GM23338 (cell line): ENCODE results near the gene HELZ.

Source experiments
- CREB1 ChIP-seq: fragments of 250-450 bp; sonication (Bioruptor Pico); IDR thresholded peaks from 2 replicates; pipeline ENCODE4 v1.5.0; 2020; ENCODE audit warnings: low read depth, mild to moderate bottlenecking, moderate library complexity
- EZH2 ChIP-seq: fragments of 200-600 bp; sonication (generic); IDR thresholded peaks from one replicate; pipeline ENCODE4 v1.8.0; 2017; ENCODE audit warnings: antibody characterized with exemption, mild to moderate bottlenecking, low read depth; ENCODE audit not compliant: unreplicated experiment
- EZH2phosphoT487 ChIP-seq: fragments of 200-600 bp; sonication (generic); IDR thresholded peaks from one replicate; pipeline ENCODE4 v1.8.1; 2018; ENCODE audit warnings: antibody characterized with exemption; ENCODE audit not compliant: unreplicated experiment
- JUNB ChIP-seq: IDR thresholded peaks from one replicate; pipeline ENCODE4 v1.6.1; 2016; ENCODE audit warnings: antibody characterized with exemption; ENCODE audit not compliant: unreplicated experiment
- POLR2AphosphoS5 ChIP-seq: IDR thresholded peaks from 2 replicates; pipeline ENCODE4 v1.6.1; 2016; ENCODE audit warnings: antibody characterized with exemption, low read depth
- STAT1 ChIP-seq: IDR thresholded peaks from one replicate; pipeline ENCODE4 v1.6.1; 2016; ENCODE audit warnings: antibody characterized with exemption; ENCODE audit not compliant: unreplicated experiment
- TF ChIP-seq, protein P1 (sequence below), 2 experiments: fragments of 200-600 bp in 1 of 2; sonication (generic) in 1 of 2; conservative IDR thresholded peaks; 2 replicates each; pipeline versions ENCODE4 v1.5.1 to v1.6.1; 2016 to 2017; ENCODE audit warnings: antibody characterized with exemption in 2 of 2, low read depth in 2 of 2, mild to moderate bottlenecking in 2 of 2, moderate library complexity in 1 of 2
- TF ChIP-seq, protein P2 (sequence below): IDR thresholded peaks from one replicate; pipeline ENCODE4 v1.6.1; 2018; ENCODE audit warnings: antibody characterized with exemption; ENCODE audit not compliant: unreplicated experiment

DNA sequence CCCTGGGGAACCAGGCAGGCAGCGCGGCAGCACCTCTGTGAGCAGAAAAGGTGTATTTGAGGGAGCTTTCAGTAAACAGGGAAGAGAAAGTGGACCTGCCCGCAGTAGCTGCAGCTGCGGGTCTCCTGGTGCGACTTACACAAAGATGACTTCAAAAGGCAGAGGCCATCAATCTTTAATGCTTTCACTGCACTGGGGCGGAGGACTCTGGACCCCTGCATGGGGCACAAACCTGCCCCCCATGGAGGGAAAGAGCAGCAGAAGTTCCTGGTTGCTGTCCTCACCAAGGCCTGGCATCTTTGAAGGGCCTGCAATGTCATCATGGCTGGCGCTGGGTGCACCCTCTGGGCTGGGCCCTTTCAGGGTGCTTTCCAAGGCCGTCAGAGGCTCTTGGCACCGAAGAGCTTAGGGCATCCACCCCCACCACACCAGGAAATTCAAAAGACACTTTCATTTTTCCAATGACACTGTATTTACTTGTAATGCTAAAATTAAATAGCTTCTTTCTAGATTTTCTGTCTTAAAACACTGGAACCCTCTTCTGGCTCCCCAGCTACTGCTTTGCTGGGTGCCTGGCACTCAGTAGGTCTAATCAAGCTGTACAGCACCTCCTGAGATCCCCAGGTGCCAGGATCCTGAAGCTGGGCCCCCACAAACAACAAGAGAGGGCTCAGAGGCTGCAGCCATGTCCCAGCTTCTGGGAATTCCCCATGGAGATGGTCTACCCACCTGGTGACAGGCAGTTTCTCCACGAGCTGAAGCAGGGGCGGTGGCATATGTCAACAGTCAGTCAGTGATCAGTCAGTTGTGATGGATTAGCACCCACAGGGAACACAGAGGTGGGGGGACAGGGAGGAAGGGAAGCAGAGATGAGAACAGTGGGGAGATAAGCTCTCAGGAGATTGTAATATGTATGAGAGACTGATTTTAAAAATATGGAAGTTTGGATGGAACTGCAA is 202.8 kb downstream of the HELZ start:
- TF ChIP-seq, protein P1, sequence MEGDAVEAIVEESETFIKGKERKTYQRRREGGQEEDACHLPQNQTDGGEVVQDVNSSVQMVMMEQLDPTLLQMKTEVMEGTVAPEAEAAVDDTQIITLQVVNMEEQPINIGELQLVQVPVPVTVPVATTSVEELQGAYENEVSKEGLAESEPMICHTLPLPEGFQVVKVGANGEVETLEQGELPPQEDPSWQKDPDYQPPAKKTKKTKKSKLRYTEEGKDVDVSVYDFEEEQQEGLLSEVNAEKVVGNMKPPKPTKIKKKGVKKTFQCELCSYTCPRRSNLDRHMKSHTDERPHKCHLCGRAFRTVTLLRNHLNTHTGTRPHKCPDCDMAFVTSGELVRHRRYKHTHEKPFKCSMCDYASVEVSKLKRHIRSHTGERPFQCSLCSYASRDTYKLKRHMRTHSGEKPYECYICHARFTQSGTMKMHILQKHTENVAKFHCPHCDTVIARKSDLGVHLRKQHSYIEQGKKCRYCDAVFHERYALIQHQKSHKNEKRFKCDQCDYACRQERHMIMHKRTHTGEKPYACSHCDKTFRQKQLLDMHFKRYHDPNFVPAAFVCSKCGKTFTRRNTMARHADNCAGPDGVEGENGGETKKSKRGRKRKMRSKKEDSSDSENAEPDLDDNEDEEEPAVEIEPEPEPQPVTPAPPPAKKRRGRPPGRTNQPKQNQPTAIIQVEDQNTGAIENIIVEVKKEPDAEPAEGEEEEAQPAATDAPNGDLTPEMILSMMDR (conservative IDR thresholded peaks at IDR 0.05; ENCODE audit: low read depth in 2 of 2), result no peak
- TF ChIP-seq CREB1 (no peak), POLR2AphosphoS5 (no peak), EZH2phosphoT487 (no peak), EZH2 (no peak), JUNB (no peak), STAT1 (no peak)
- TF ChIP-seq, protein P2, sequence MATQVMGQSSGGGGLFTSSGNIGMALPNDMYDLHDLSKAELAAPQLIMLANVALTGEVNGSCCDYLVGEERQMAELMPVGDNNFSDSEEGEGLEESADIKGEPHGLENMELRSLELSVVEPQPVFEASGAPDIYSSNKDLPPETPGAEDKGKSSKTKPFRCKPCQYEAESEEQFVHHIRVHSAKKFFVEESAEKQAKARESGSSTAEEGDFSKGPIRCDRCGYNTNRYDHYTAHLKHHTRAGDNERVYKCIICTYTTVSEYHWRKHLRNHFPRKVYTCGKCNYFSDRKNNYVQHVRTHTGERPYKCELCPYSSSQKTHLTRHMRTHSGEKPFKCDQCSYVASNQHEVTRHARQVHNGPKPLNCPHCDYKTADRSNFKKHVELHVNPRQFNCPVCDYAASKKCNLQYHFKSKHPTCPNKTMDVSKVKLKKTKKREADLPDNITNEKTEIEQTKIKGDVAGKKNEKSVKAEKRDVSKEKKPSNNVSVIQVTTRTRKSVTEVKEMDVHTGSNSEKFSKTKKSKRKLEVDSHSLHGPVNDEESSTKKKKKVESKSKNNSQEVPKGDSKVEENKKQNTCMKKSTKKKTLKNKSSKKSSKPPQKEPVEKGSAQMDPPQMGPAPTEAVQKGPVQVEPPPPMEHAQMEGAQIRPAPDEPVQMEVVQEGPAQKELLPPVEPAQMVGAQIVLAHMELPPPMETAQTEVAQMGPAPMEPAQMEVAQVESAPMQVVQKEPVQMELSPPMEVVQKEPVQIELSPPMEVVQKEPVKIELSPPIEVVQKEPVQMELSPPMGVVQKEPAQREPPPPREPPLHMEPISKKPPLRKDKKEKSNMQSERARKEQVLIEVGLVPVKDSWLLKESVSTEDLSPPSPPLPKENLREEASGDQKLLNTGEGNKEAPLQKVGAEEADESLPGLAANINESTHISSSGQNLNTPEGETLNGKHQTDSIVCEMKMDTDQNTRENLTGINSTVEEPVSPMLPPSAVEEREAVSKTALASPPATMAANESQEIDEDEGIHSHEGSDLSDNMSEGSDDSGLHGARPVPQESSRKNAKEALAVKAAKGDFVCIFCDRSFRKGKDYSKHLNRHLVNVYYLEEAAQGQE, result no peak
